ENCODE measurements around the gene B4GALNT2.

Gene B4GALNT2

GRCh38 chr17:49213847-49214246 lies 81.3 kb downstream of the B4GALNT2 start:
- DNase-seq (ENCODE audit: low read depth): no peak

GRCh38 chr17:49214676-49215360 lies 82.2 kb downstream of the B4GALNT2 start:
- DNase-seq (ENCODE audit: low read depth): no peak

- no peak for DNase-seq (ENCODE audit: low read depth)
These were observed 83.9 kb downstream of the B4GALNT2 start for GRCh38 chr17:49216482-49216881.

GRCh38 chr17:49216953-49217650 lies 84.5 kb downstream of the B4GALNT2 start:
- no peak for DNase-seq (ENCODE audit: low read depth)

- peak; percentile 49 for DNase-seq (ENCODE audit: low read depth)
These were observed 85.3 kb downstream of the B4GALNT2 start for GRCh38 chr17:49217651-49218413.

GRCh38 chr17:49218941-49219913 lies 86.7 kb downstream of the B4GALNT2 start:
- DNase-seq (ENCODE audit: low read depth): no peak

GRCh38 chr17:49219987-49220386 lies 87.4 kb downstream of the B4GALNT2 start:
- no peak for DNase-seq (ENCODE audit: low read depth)

GRCh38 chr17:49223168-49223516 lies 90.6 kb downstream of the B4GALNT2 start:
- no peak for DNase-seq (ENCODE audit: low read depth)

GRCh38 chr17:49223517-49224197 lies 91.1 kb downstream of the B4GALNT2 start:
- peak; percentile 63 for DNase-seq (ENCODE audit: low read depth)

- DNase-seq (ENCODE audit: low read depth): no peak
These were observed 91.8 kb downstream of the B4GALNT2 start for GRCh38 chr17:49224198-49224996.

- no peak for DNase-seq (ENCODE audit: low read depth)
These were observed 92.4 kb downstream of the B4GALNT2 start for GRCh38 chr17:49224997-49225337.

- DNase-seq (ENCODE audit: low read depth): no peak
These were observed 93.1 kb downstream of the B4GALNT2 start for GRCh38 chr17:49225554-49226236.

Data from activated T-cell treated with anti-CD3 and anti-CD28 coated beads for 24 hours (primary cell).